Activated B cell treated with CpG ODN at 0.5 μM for 24 hours (primary cell): ENCODE measurements around the gene BNC2. TPM values are rescaled to one million over a fixed set of nuclear protein-coding genes. Genes with fewer than 3 reads are reported as not detected.
"Not testable (repeated sequence)": the region's sequence is repeated elsewhere in the genome, so short reads cannot be mapped to it uniquely, and the experiment has no call there.

Experiments used
- ATAC-seq: fragments of 200-7000 bp; cut with Tn5 transposase; one replicate; pipeline ENCODE4 v1.10.0; 2021; ENCODE audit warnings: low read depth, mild to moderate bottlenecking, moderate library complexity
- CTCF ChIA-PET: fragments of 350-600 bp; sonication (Branson Sonifier 250); formaldehyde crosslinking; loops from one replicate; lab custom pipeline; 2021; ENCODE audit warnings: antibody characterized with exemption; lab: Charles Lee
- POLR2A ChIA-PET: fragments of 350-600 bp; sonication (Branson Sonifier 250); formaldehyde crosslinking; loops from one replicate; lab custom pipeline; 2021; ENCODE audit warnings: antibody characterized with exemption; lab: Charles Lee
- DNase-seq: peaks from one replicate; pipeline ENCODE4 v3.0.0; 2022
- H3K27ac Mint-ChIP-seq: one replicate; pipeline ENCODE4 v1.8.0; 2020; ENCODE audit warnings: mixed read lengths
- H3K27me3 Mint-ChIP-seq: one replicate; pipeline ENCODE4 v1.8.0; 2021; ENCODE audit warnings: mixed read lengths
- H3K36me3 Mint-ChIP-seq: one replicate; pipeline ENCODE4 v1.8.0; 2021; ENCODE audit warnings: low read depth, mixed read lengths
- H3K4me1 Mint-ChIP-seq: one replicate; pipeline ENCODE4 v1.8.0; 2021; ENCODE audit warnings: mixed read lengths
- H3K4me3 Mint-ChIP-seq: one replicate; pipeline ENCODE4 v1.8.0; 2020; ENCODE audit warnings: mild to moderate bottlenecking, mixed read lengths
- H3K9me3 Mint-ChIP-seq: one replicate; pipeline ENCODE4 v1.8.0; 2020; ENCODE audit warnings: mixed read lengths
- CTCF ChIP-seq: fragments of 200-600 bp; IDR thresholded peaks from one replicate; pipeline ENCODE4 v1.8.0; 2022; ENCODE audit warnings: antibody characterized with exemption, mild to moderate bottlenecking
- intact Hi-C: fragments of 100-400 bp; cut with micrococcal nuclease; formaldehyde crosslinking; loops from one replicate; pipeline ENCODE4 v1.15.1; 2024
- total RNA-seq: library from RNA; stranded (reverse); gene quantifications from 2 replicates; pipeline ENCODE4 v1.2.3, GENCODE V29; 2022

The BNC2 gene
- total RNA-seq, 1 donor from 2014 or later: not detected

DNA sequence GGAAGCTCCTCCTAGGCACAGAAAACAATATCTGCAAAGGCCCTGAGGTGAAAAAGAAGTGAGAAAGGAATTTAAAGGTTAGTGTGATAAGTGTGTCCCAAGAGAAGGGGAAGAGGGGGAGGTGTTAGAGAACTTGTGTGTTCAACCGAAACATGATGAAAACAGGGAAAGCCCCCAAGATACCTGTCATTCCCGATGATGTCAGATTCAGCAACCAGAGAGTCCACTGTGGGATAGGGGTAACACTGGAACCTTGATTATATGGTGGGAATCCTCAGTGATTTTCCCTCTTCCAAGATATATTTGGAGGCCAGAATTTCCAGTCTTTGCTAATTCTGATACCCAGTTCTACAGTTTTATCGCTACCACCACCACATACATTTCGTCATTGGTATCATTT lies 15.5 kb upstream of the BNC2 start:
- H3K9me3 Mint-ChIP-seq: no peaks in the 10 kb centered on the region
- CTCF ChIA-PET: no interaction called here
- no peaks in the 10 kb centered on the region for H3K36me3 Mint-ChIP-seq
- no peak overlapping the region for H3K27ac Mint-ChIP-seq
- intact Hi-C loops: no loop called here
- no peaks in the 10 kb centered on the region for H3K4me1 Mint-ChIP-seq
- H3K4me3 Mint-ChIP-seq: no peak overlapping the region
- no peak for ATAC-seq
- no peak for DNase-seq
- TF ChIP-seq CTCF: no peak
- H3K27me3 Mint-ChIP-seq: peaks cover 1% of the 10 kb centered on the region
- POLR2A ChIA-PET: no interaction called here

DNA sequence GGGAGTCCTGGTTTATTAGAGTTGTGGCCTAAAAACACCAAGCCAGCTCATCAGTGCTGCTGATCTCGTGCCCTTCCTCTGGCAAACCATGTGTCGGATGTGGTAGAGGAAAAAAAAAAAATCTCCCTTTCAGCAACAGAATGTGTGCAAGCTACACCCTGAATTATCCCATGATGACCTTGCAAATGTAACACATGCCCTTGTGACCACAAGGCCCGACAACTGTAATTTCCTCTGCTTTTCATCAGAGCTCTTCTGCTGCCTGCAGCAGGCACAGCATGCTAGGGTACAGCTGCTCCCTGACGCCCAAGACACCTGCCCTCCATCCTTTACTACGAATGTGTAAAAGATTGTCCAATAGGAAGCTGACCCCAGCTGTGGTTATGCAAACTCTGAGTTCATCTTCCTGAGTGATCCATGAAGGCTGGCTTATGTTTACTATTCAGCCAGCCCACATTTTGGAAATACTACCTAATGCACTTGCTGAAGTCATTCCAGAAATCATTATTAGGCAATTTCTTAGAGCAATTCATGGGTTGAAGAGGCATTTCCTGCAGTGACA lies 14.6 kb upstream of the BNC2 start:
- POLR2A ChIA-PET: no interaction called here
- no peak for TF ChIP-seq CTCF
- CTCF ChIA-PET: no interaction called here
- Mint-ChIP-seq H3K27me3 (peaks cover 1% of the 10 kb centered on the region), H3K9me3 (peaks cover 3% of the 10 kb centered on the region), H3K4me3 (no peak overlapping the region), H3K27ac (no peak overlapping the region), H3K36me3 (no peaks in the 10 kb centered on the region), H3K4me1 (no peaks in the 10 kb centered on the region)
- no peak for DNase-seq
- intact Hi-C loops: no loop called here
- no peak for ATAC-seq

DNA sequence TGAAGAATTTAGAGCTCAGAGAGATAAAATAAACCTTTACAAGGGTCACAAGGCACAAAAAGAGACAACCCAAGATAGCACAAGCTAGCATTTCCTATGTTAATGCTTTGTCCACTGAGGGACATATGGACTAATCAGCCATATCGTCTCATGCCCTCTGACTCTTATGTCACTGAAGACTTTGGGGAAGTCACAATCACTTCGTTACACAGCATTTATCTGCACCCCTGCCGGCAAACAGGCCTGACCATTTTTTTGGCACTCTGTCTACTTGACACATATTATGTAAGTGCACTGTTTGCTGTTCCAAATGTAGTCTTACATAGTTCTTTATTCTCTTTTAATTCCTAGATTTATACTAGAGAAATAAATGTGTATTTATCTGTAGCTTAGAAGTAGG lies 13.9 kb upstream of the BNC2 start:
- H3K27ac Mint-ChIP-seq: no peak overlapping the region
- H3K27me3 Mint-ChIP-seq: peaks cover 1% of the 10 kb centered on the region
- intact Hi-C loops: no loop called here
- peaks cover 3% of the 10 kb centered on the region for H3K9me3 Mint-ChIP-seq
- no peak for TF ChIP-seq CTCF
- H3K4me1 Mint-ChIP-seq: no peaks in the 10 kb centered on the region
- ATAC-seq (no peak), DNase-seq (no peak)
- no peak overlapping the region for H3K4me3 Mint-ChIP-seq
- POLR2A ChIA-PET: no interaction called here
- no peaks in the 10 kb centered on the region for H3K36me3 Mint-ChIP-seq
- CTCF ChIA-PET: no interaction called here

DNA sequence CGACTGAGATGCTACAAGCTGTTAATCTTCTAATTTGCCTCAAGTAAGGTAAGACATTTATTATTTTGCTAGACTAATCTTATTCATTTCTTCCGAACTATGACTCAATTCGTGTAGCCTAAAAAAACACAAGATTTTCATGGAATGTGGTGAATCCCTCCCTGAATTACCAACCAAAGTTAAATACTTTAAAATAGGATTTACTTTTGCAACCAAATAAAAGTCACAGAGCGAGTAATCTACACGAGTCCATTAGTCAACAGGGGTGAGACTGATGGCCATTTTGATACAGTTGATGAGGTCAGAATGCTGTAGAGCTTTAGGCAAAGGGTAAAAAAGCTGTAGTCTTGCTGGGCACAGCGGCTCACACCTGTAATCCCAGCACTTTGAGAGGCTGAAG lies 13.1 kb upstream of the BNC2 start:
- peaks cover 5% of the 10 kb centered on the region for H3K9me3 Mint-ChIP-seq
- no peak for TF ChIP-seq CTCF
- H3K4me3 Mint-ChIP-seq: no peak overlapping the region
- intact Hi-C loops: no loop called here
- ChIA-PET POLR2A (no interaction called here), CTCF (no interaction called here)
- no peak overlapping the region for H3K27ac Mint-ChIP-seq
- no peaks in the 10 kb centered on the region for H3K36me3 Mint-ChIP-seq
- peaks cover 1% of the 10 kb centered on the region for H3K27me3 Mint-ChIP-seq
- ATAC-seq (no peak), DNase-seq (no peak)
- H3K4me1 Mint-ChIP-seq: no peaks in the 10 kb centered on the region

- CTCF ChIA-PET, DNase-seq, ATAC-seq, H3K9me3 Mint-ChIP-seq, H3K27ac Mint-ChIP-seq, H3K36me3 Mint-ChIP-seq, H3K4me3 Mint-ChIP-seq, POLR2A ChIA-PET, H3K4me1 Mint-ChIP-seq, H3K27me3 Mint-ChIP-seq, intact Hi-C loops: not testable (repeated sequence)
Observed at GRCh38 chr9:16882440-16882839, 12.0 kb upstream of the BNC2 start.

GRCh38 chr9:16879416-16879815 lies 8.9 kb upstream of the BNC2 start:
- no peaks in the 10 kb centered on the region for H3K36me3 Mint-ChIP-seq
- H3K4me1 Mint-ChIP-seq: no peaks in the 10 kb centered on the region
- ChIA-PET POLR2A (no interaction called here), CTCF (no interaction called here)
- H3K9me3 Mint-ChIP-seq: peaks cover 10% of the 10 kb centered on the region
- H3K27ac Mint-ChIP-seq: no peak overlapping the region
- intact Hi-C loops: no loop called here
- H3K27me3 Mint-ChIP-seq: peaks cover 1% of the 10 kb centered on the region
- ATAC-seq (no peak), DNase-seq (no peak)
- H3K4me3 Mint-ChIP-seq: no peak overlapping the region
- no peak for TF ChIP-seq CTCF
